GM18907 (cell line): Measurements from ENCODE around the gene STARD13.
"Not testable (repeated sequence)": the region's sequence is repeated elsewhere in the genome, so short reads cannot be mapped to it uniquely, and the experiment has no call there.

Source experiments
- ATAC-seq: cut with Tn5 transposase; IDR thresholded peaks from one replicate; pipeline ENCODE4 v1.9.1; 2021; ENCODE audit warnings: mild to moderate bottlenecking, moderate library complexity; ENCODE audit not compliant: unreplicated experiment

STARD13 gene

GRCh38 chr13:33181264-33181663, 104.3 kb downstream of the STARD13 start:
- no peak for ATAC-seq

DNA sequence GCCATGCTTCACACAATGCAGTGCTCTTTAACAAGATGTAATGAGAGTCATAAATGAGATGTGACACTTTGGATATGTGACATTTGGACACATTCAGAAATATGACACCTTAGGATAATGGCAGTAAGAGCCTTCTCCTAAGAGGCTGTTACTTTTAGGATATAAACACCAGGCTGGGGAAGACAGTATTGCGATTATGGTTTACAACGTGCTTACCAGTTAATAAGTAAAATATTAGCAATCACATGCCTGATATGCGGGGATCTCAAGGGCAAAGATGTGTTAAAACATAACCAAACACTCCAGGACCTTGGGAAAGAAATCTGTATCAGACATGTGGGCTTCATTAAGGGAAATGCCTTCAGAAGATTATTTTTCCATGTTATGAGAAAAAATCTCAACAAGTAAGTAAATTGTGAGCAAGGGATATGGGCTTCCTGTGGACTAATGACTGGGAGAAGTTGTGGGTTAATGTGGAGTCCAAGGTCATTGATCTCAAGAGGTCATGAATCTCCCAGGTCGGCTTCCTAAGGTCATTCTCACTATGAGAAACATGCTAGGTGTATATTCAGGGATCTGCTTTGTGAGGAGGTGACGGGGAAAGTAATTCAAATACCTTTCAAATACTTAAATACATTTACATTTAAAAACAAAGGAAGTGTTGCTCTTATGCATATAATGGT, 105.3 kb downstream of the STARD13 start:
- ATAC-seq = no peak

- no peak for ATAC-seq
Observed at GRCh38 chr13:33179463-33179862, 106.1 kb downstream of the STARD13 start.

DNA sequence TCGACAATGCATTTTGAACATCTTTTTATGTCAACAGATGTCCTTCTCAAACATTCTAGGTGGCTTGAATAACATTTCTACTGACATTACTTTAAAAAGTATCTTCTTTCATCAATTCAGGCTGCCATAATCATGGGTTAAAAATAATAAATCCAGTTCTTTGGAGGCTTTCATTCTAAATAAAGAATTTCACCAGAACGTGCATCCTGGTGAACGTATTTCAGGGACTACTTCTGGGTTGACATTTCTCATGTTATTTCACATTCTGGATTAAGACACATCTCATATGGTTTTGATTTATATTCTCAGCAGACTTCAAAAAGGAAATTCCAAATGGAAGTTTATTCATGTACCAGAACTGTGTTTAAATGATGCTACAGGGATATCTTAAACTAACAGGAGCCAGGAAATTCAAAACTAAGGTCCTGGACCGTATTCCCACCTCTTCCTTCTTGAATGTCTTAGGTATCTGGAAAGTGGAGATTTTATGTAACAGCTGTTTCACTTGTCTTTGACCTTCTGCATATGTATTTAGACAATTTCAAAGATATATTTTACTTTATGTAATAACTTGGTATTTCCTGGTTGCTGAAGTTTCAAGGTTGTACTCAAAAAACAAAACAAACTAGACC, 107.2 kb downstream of the STARD13 start:
- no peak for ATAC-seq

DNA sequence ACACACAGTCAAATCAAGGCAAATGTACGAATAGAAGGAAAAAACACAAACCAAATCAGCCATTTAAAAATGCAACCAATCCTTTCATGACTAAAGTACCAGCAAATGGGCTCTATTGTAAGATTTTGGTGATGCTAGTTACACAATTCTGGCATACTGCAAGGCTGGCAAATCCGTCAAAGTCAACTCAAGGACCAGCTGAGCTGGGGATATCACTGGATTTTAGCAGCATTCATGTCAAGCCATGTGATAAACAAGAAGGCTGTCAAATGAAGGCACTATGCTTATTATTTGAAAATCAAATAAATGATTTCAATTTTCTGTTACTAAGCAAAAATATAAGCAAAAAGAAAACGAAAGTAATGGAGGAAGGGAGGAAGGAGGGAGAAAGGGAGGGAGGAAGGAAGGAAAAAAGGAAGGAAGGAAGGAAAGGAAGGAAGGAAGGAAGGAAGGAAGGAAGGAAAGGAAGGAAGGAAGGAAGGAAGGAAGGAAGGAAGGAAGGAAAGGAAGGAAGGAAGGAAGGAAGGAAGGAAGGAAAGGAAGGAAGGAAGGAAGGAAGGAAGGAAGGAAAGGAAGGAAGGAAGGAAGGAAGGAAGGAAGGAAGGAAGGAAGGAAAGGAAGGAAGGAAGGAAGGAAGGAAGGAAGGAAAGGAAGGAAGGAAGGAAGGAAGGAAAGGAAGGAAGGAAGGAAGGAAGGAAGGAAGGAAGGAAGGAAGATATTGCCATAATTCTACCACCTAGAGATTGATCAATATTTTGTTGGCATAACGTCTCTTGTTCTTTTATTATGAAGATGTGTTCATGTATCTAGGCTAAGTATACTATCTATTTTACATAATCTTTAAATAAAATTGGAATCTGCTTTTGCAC, 108.0 kb downstream of the STARD13 start:
- not testable (repeated sequence) for ATAC-seq

GRCh38 chr13:33176526-33176925, 109.0 kb downstream of the STARD13 start:
- no peak for ATAC-seq

DNA sequence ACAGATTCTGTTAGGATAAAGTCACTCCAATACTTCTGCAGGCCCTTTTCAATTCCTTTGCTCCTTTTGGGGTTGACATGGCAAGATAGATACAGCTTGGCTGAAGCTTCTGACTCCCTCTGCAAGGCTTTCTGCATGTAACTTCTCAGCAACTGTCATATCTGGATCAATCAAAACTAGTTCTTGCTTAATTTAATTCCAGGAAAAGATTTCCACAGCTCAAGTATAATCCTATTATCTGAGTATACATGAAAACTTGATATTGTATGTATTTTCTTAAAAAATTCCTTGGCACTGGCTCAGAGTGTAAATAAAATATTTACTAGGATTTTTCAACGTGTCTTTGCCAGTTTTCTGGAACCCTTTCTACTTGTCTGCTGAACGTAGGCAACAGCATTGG, 109.6 kb downstream of the STARD13 start:
- no peak for ATAC-seq

DNA sequence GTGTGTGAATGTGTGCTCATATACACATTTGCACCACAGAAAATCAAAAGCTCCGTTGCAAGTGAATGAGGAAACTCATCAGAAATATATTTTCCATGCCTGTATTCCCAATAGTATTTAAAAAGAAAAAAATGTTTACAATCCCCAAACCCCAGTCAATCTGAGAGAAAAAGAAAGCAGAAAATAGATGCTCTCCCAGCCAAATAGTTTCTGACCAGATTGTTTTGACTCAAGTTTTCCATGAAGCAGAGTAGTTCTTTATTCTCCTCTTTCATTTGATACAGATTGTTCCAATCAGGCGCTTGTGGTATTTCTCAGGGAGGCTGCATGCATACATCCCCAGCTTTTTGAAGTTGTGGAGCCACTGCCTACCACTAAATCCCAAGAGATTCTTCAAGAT, 110.6 kb downstream of the STARD13 start:
- no peak for ATAC-seq

DNA sequence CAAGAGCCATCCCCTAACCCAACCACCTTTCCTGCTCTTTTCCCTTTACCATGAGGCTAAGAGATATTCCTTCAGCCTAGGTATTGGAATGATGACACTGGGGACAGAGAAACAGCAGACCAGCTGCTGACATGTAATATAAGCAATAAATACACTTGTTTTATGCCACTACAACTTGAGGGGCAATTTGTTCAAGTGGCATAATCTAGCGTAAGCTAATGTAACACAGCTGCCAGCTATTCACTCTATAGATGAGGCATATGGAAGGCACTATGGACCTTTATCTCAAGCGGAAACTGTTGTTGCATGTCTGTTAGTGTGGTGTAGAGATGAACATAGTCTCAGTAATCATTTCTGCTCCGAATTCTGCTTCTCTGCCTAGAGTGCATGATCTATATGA, 111.1 kb downstream of the STARD13 start:
- ATAC-seq = no peak

- no peak for ATAC-seq
Observed at GRCh38 chr13:33172911-33173310, 112.6 kb downstream of the STARD13 start.

- ATAC-seq = no peak
Observed at GRCh38 chr13:33172400-33172799, 113.2 kb downstream of the STARD13 start.

- ATAC-seq = no peak
Observed at GRCh38 chr13:33169273-33169980, 116.1 kb downstream of the STARD13 start.

DNA sequence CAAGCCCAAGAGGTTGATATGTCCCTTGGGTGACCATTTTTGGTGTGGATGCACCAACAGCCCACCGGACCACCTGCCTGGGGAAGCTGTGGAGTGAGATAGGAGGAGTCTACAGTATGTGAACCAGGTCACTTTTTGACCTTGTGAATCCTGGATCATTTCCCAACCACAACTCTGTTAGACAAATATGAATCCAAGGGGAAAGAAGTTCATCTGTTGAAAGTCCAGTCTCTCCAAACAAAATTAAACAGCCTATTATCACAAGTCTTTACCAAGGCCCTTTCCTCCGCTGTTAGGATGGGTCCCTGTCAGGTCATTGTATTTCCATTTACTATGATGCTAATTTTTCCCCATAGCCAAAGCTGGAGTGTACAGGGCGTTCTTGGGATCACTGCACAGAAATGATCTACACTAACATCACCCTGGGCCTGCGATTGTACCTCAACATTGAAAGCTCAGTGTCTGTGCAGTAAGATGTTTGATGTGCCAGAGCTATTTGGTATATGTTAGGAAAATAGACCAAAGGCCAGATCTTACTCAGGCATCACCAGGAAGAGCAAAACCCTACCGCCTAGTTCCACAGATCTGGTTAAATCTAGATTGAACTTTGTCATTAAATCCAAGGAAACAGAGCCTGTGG, 117.1 kb downstream of the STARD13 start:
- no peak for ATAC-seq

- no peak for ATAC-seq
Observed at GRCh38 chr13:33167491-33167890, 118.1 kb downstream of the STARD13 start.

DNA sequence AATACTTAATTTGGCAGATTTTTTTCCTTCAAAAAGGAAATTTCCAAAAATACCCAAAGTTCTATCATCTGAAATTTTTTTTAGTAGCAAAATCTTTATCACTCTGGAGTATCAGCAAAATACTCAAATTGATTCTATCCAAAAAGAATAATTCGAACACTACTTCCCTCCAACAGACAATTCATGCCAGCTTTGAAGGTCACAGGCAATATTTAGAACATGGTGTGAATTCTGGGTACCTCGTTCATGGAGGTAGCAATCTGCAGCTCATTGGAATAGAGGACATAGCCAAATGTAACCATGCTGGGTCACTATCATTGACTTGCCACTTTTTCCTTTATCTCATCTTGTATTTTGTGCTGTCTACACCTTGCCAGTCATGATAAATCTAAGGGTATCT, 119.8 kb downstream of the STARD13 start:
- ATAC-seq = no peak

DNA sequence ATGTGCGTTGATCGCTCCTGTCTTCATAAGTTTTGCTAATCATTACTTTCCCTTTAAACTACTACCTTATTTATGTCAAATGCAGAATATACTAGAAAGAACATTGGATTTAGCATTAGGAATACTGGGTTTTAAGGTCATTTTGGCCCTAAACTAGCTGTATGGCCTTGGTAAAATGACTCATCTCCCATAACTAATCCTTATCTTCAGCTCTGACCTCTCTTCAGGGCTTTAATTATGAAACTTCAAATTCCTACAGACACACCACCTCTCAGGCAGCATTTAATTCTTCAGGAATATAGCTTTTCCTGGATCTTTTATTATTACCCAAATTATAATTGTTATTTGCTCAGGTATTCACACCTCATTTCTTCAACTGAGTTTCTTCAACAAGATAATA, 121.2 kb downstream of the STARD13 start:
- ATAC-seq = no peak

DNA sequence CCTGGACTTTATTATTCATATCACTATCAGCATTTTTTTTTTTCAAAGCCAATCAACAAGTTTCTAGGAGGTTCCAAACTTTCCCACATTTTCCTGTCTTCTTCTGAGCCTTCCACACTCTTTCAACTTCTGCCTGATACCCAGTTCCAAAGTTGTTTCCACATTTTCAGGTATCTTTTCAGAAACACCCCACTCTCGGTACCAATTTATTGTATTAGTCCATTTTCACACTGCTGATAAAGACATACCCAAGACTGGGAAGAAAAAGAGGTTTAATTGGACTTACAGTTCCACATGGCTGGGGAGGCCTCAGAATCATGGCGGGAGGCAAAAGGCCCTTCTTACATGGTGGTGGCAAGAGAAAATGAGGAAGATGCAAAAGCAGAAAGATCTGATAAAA, 122.8 kb downstream of the STARD13 start:
- ATAC-seq = not testable (repeated sequence)

DNA sequence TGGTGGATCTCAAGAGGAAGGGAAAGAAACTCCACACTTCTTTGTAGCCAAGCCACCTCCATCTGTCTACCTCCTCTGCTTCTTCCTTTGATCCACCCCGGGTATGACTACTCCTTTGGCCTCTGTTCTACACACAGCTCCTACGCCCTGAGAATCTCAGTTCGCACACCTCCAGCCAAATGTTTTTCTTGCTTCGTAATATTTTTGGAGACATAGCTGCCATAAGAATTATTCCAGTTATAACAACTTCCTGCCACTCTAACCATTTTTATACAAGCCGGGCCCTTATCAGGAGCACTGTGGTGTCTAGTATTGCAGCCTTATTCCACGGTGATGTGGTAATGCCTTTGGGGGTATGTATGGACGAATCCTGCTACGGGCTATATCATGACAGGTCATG, 126.7 kb downstream of the STARD13 start:
- ATAC-seq = no peak

- ATAC-seq = no peak
Observed at GRCh38 chr13:33158271-33158670, 127.3 kb downstream of the STARD13 start.

DNA sequence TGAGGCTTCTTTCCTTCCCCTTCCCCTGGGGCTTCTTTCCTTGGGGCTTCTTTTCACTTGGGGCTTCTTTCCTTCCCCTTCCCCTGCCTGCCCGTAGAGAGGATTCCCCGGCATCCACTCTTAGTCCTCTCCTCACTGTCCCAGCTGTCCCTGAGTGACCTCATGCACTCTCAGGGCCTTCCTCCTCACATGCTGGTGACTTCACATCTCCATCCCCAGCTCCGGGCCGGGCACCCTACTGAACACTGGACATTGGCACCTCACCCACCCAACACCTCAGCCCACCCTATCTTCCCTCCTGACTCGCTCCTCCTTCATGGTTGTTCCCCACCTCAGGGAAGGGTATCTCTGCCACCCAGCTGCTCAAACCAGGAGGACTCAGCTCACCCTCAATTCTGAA, 130.6 kb downstream of the STARD13 start:
- ATAC-seq = no peak
